Gastroesophageal sphincter (tissue), 4 donors: Measurements from ENCODE around the gene CLDN18. TPM values are rescaled to one million over a fixed set of nuclear protein-coding genes. Genes with fewer than 3 reads are reported as not detected.
A peak's percentile ranks its signal among the peaks of the same experiment; 100 is the strongest.

Experiments
- ATAC-seq: fragments of 150-250 bp; one replicate; pipeline ENCODE4 v1.9.1; 2016; ENCODE audit warnings: mild to moderate bottlenecking, moderate library complexity
- H3K27ac ChIP-seq, 4 donors: fragments of 200-600 bp; sonication (generic) in 3 of 4; 1 replicate in 3 of 4; 2 replicates in 1 of 4; pipeline ENCODE4 v1.5.1; 2016 to 2019
- H3K27me3 ChIP-seq: fragments of 200-600 bp; sonication (generic); one replicate; pipeline ENCODE4 v1.5.1; 2019
- H3K36me3 ChIP-seq, 2 donors: fragments of 200-600 bp; sonication (generic); one replicate each; pipeline ENCODE4 v1.5.1; 2019; ENCODE audit warnings: control low read depth in 1 of 2
- H3K4me1 ChIP-seq, 3 donors: fragments of 200-600 bp; sonication (generic); 1 replicate in 2 of 3; 2 replicates in 1 of 3; pipeline ENCODE4 v1.5.1; 2016 to 2019; ENCODE audit warnings: control low read depth in 2 of 3
- H3K4me3 ChIP-seq, 2 donors: fragments of 200-600 bp; sonication (generic); one replicate each; pipeline ENCODE4 v1.5.1; 2019; ENCODE audit warnings: mild to moderate bottlenecking in 1 of 2, moderate library complexity in 1 of 2
- H3K9me3 ChIP-seq, 3 donors: fragments of 200-600 bp; sonication (generic); one replicate each; pipeline ENCODE4 v1.5.1; 2017 to 2019; ENCODE audit warnings: control low read depth in 2 of 3
- CTCF ChIP-seq, 4 experiments: fragments of 200-600 bp in 2 of 4; fragments of 450-650 bp in 2 of 4; sonication (generic) in 1 of 4; IDR thresholded peaks; one replicate each; pipeline ENCODE4 v1.5.1; 2017 to 2019; ENCODE audit warnings: antibody characterized with exemption in 4 of 4, mild to moderate bottlenecking in 2 of 4, moderate library complexity in 2 of 4
- EP300 ChIP-seq: sonication (generic); formaldehyde crosslinking; IDR thresholded peaks from one replicate; pipeline ENCODE4 v1.6.1; 2017; ENCODE audit warnings: antibody characterized with exemption, mild to moderate bottlenecking
- POLR2A ChIP-seq, 2 donors: fragments of 450-650 bp; IDR thresholded peaks; one replicate each; pipeline ENCODE4 v1.6.1; 2017; ENCODE audit warnings: antibody characterized with exemption in 2 of 2, mild to moderate bottlenecking in 2 of 2, moderate library complexity in 1 of 2
- POLR2AphosphoS5 ChIP-seq: sonication (generic); formaldehyde crosslinking; IDR thresholded peaks from one replicate; pipeline ENCODE4 v1.6.1; 2017; ENCODE audit warnings: antibody characterized with exemption
- WGBS, 2 donors: methylation state at CpG; one replicate each; pipeline ENCODE4 v1.1.5; 2018; ENCODE audit warnings: low coverage in 1 of 2; 5-methylcytosine and 5-hydroxymethylcytosine counted together
- total RNA-seq, 4 donors: library from RNA; depleted of rRNA; stranded (reverse); fragments of >200 nt; gene quantifications; one replicate each; pipeline ENCODE4 v1.1.0, GENCODE V29; 2016

CLDN18 gene
- total RNA-seq, result not detected

GRCh38 chr3:138009476-138010272, at the start of gene CLDN18:
Gene CLDN18 (plus strand): TSS chr3:138010165. CDS start chr3:138010226, 61 bp downstream.
- no peak within 1 kb of the TSS for H3K4me3 ChIP-seq
- TF ChIP-seq POLR2AphosphoS5 (no peak), CTCF (IDR thresholded peaks at IDR 0.05) (no peak), POLR2A (IDR thresholded peaks at IDR 0.05) (no peak), EP300 (no peak)
- H3K27me3 ChIP-seq, result no peaks in the 10 kb centered on the region
- H3K9me3 ChIP-seq, result no peaks in the 10 kb centered on the region
- no peak within 1 kb of the TSS for H3K27ac ChIP-seq
- H3K36me3 ChIP-seq, result peaks cover 0 to 4% of the 10 kb centered on the region in 2 donors
- ATAC-seq, result no peak
- no peaks in the 10 kb centered on the region for H3K4me1 ChIP-seq
- 74 to 88% methylated on average over 10 to 23 of the region's 30 CpGs for WGBS, 2 donors

- no peaks in the 10 kb centered on the region for H3K36me3 ChIP-seq
- H3K27me3 ChIP-seq, result no peaks in the 10 kb centered on the region
- H3K9me3 ChIP-seq, result no peaks in the 10 kb centered on the region
- no peak overlapping the region for H3K4me3 ChIP-seq
- peaks cover 0 to 15% (median 0%) of the 10 kb centered on the region in 3 donors for H3K4me1 ChIP-seq
- ATAC-seq, result no peak
- 76 to 94% methylated on average over 4 to 7 of the region's 7 CpGs for WGBS, 2 donors
- TF ChIP-seq POLR2A (IDR thresholded peaks at IDR 0.05) (no peak), EP300 (no peak)
- H3K27ac ChIP-seq, result no peak overlapping the region
Observed at GRCh38 chr3:137962251-137962650, 47.7 kb upstream of the CLDN18 start.

GRCh38 chr3:137963463-137963862, 46.5 kb upstream of the CLDN18 start:
- Histone ChIP-seq H3K36me3 (no peaks in the 10 kb centered on the region), H3K9me3 (no peaks in the 10 kb centered on the region), H3K27ac (peak overlapping the region in 1 of 4 donors; percentile 23), H3K4me1 (peaks cover 0 to 15% (median 0%) of the 10 kb centered on the region in 3 donors), H3K27me3 (no peaks in the 10 kb centered on the region), H3K4me3 (no peak overlapping the region)
- TF ChIP-seq POLR2A (IDR thresholded peaks at IDR 0.05) (no peak), POLR2AphosphoS5 (no peak), CTCF (IDR thresholded peaks at IDR 0.05) (no peak), EP300 (no peak)
- 27 to 48% methylated on average over 3 to 4 of the region's 4 CpGs for WGBS, 2 donors
- ATAC-seq, result no peak

- no peak overlapping the region for H3K4me3 ChIP-seq
- peak; percentile 48 to 84 (median 64) for TF ChIP-seq CTCF (IDR thresholded peaks at IDR 0.05)
- no peak for TF ChIP-seq EP300
- no peak overlapping the region for H3K27ac ChIP-seq
- no peaks in the 10 kb centered on the region for H3K36me3 ChIP-seq
- no peaks in the 10 kb centered on the region for H3K27me3 ChIP-seq
- 25 to 31% methylated on average over 9 to 12 of the region's 18 CpGs for WGBS, 2 donors
- H3K9me3 ChIP-seq, result no peaks in the 10 kb centered on the region
- peaks cover 0 to 4% (median 0%) of the 10 kb centered on the region in 3 donors for H3K4me1 ChIP-seq
- ATAC-seq, result peak; percentile 74
Observed at GRCh38 chr3:137970914-137971831, 38.8 kb upstream of the CLDN18 start.

DNA sequence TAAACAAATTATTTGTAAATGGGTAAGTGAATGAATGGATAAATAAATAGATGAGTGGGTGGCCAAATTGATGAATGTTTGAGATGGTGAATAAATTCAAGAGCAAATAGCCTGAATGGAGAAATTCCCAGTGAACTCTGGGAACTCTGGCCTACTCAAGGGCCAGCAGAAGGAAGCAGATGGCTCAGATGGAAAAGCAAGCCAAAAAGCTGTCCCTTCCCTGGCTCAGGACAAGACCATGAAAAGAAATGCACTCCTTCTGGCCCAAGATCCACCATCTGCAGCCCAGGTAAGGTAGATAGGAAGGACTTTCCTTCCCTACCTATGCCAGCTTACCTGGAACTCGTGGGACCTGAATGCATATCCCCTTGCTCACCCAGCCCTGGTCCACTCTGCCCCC, 37.6 kb upstream of the CLDN18 start:
- no peak for TF ChIP-seq CTCF (IDR thresholded peaks at IDR 0.05)
- TF ChIP-seq POLR2AphosphoS5, result no peak
- TF ChIP-seq EP300, result no peak
- no peak for TF ChIP-seq POLR2A (IDR thresholded peaks at IDR 0.05)
- no peak overlapping the region for H3K4me3 ChIP-seq
- H3K4me1 ChIP-seq, result peaks cover 0 to 4% (median 0%) of the 10 kb centered on the region in 3 donors
- no peak for ATAC-seq
- H3K27ac ChIP-seq, result no peak overlapping the region
- H3K36me3 ChIP-seq, result no peaks in the 10 kb centered on the region
- no peaks in the 10 kb centered on the region for H3K27me3 ChIP-seq
- no peaks in the 10 kb centered on the region for H3K9me3 ChIP-seq
- 82% methylated on average over 1 of the region's 1 CpG; no CpG with 5 or more reads in 1 of the 2 donors for WGBS, 2 donors
